Adrenal gland (tissue), 5 donors: ENCODE measurements around the gene LGALSL.
A peak's percentile ranks its signal among the peaks of the same experiment; 100 is the strongest.

Source experiments
- POLR2A ChIP-seq, 2 donors: fragments of 450-650 bp; IDR thresholded peaks; one replicate each; pipeline ENCODE4 v1.6.1; 2017; ENCODE audit warnings: antibody characterized with exemption in 2 of 2, mild to moderate bottlenecking in 2 of 2, moderate library complexity in 1 of 2
- TF ChIP-seq, protein P1 (sequence below), 6 experiments: fragments of 450-650 bp in 4 of 6; fragments of 200-600 bp in 2 of 6; sonication (generic) in 1 of 6; IDR thresholded peaks; 1 replicate in 5 of 6; 2 replicates in 1 of 6; pipeline versions ENCODE4 v1.5.1 to v1.8.0; 2016 to 2021; ENCODE audit warnings: antibody characterized with exemption in 6 of 6, mild to moderate bottlenecking in 2 of 6, moderate library complexity in 1 of 6
- donor health status: DM: no; HTN: no; CAD: no.

DNA sequence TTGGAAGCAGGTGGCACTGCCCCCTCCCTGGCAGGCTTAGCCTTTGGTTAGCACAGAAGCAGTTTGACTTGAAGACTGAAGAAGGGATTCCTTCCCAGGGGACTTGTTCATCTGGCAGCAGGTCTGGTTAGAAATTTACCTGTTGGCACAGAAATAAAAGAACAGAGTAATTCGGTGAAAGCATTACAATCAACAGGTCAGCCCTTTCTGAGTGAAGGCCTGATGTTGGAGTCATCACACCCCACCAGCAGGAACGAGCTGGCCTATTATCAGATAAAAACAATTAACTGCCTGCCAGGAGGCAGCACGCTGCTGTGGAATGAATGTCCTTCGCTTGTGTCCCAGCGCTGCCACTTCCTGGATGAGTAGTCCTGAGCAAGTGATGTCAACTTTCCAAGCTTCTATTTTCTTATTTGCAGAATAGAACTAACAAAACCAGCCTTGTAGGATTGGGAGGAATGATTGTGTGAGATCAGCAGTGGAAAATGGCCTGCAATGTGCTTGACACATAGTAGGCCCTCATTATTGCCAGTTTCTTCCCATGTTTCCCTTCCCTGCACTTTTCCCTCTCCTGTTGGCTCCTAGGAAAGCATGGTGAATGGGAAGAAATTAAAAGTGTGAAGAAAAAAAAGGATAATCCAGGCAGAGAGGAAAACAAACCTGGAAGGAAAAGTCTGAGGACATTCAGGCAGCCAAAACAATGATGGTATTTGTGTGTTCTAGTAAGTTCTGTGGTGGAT is 29.0 kb downstream of the LGALSL start:
- TF ChIP-seq POLR2A (IDR thresholded peaks at IDR 0.05), result peak in 1 of 2 donors; percentile 18
- TF ChIP-seq, protein P1, sequence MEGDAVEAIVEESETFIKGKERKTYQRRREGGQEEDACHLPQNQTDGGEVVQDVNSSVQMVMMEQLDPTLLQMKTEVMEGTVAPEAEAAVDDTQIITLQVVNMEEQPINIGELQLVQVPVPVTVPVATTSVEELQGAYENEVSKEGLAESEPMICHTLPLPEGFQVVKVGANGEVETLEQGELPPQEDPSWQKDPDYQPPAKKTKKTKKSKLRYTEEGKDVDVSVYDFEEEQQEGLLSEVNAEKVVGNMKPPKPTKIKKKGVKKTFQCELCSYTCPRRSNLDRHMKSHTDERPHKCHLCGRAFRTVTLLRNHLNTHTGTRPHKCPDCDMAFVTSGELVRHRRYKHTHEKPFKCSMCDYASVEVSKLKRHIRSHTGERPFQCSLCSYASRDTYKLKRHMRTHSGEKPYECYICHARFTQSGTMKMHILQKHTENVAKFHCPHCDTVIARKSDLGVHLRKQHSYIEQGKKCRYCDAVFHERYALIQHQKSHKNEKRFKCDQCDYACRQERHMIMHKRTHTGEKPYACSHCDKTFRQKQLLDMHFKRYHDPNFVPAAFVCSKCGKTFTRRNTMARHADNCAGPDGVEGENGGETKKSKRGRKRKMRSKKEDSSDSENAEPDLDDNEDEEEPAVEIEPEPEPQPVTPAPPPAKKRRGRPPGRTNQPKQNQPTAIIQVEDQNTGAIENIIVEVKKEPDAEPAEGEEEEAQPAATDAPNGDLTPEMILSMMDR (IDR thresholded peaks at IDR 0.05), result no peak
